Osteocyte (in vitro differentiated cells): ENCODE measurements around the gene MAML1. TPM values are rescaled to one million over a fixed set of nuclear protein-coding genes. Genes with fewer than 3 reads are reported as not detected.

Source experiments
- DNase-seq: peaks from one replicate; pipeline ENCODE4 v3.0.0; 2021; ENCODE audit warnings: mixed read lengths; ENCODE audit not compliant: unreplicated experiment; ENCODE audit errors: extremely low spot score
- H3K27ac Mint-ChIP-seq: one replicate; pipeline ENCODE4 v1.8.0; 2021; ENCODE audit warnings: mild to moderate bottlenecking, mixed read lengths; ENCODE audit not compliant: unreplicated experiment
- H3K27me3 Mint-ChIP-seq: one replicate; pipeline ENCODE4 v1.8.0; 2021; ENCODE audit warnings: mixed read lengths; ENCODE audit not compliant: unreplicated experiment
- H3K36me3 Mint-ChIP-seq: one replicate; pipeline ENCODE4 v1.8.0; 2021; ENCODE audit warnings: mixed read lengths; ENCODE audit not compliant: unreplicated experiment
- H3K4me1 Mint-ChIP-seq: one replicate; pipeline ENCODE4 v1.8.0; 2021; ENCODE audit warnings: mixed read lengths; ENCODE audit not compliant: unreplicated experiment
- H3K4me3 Mint-ChIP-seq: one replicate; pipeline ENCODE4 v1.8.0; 2021; ENCODE audit warnings: mild to moderate bottlenecking, moderate library complexity, mixed read lengths; ENCODE audit not compliant: unreplicated experiment
- H3K9me3 Mint-ChIP-seq: one replicate; pipeline ENCODE4 v1.8.0; 2021; ENCODE audit warnings: mixed read lengths; ENCODE audit not compliant: unreplicated experiment
- total RNA-seq: library from RNA; stranded (reverse); gene quantifications from 2 replicates; pipeline ENCODE4 v1.2.1, GENCODE V29; 2021
- TF ChIP-seq, protein P1 (sequence below): fragments of 200-600 bp; sonication (generic); IDR thresholded peaks from 2 replicates; pipeline ENCODE4 v1.5.0; 2021; ENCODE audit warnings: antibody characterized with exemption, mild to moderate bottlenecking, moderate library complexity

MAML1 gene
- total RNA-seq, 1 donor from 2014 or later: 34.1 TPM

DNA sequence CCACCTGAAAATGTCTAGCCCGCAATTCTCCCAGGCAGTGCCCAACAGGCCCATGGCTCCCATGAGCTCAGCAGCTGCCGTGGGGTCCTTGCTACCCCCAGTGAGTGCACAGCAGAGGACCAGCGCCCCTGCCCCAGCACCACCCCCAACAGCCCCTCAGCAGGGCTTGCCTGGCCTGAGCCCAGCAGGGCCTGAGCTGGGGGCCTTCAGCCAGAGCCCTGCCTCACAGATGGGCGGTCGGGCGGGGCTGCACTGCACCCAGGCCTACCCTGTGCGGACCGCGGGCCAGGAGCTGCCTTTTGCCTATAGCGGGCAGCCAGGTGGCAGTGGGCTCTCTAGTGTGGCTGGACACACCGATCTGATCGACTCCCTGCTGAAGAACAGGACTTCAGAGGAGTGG, 41.8 kb downstream of the MAML1 start:
- no peaks in the 10 kb centered on the region for H3K9me3 Mint-ChIP-seq
- peaks cover 60% of the 10 kb centered on the region for H3K36me3 Mint-ChIP-seq
- H3K27ac Mint-ChIP-seq: no peak overlapping the region
- H3K4me3 Mint-ChIP-seq: no peak overlapping the region
- TF ChIP-seq, protein P1, sequence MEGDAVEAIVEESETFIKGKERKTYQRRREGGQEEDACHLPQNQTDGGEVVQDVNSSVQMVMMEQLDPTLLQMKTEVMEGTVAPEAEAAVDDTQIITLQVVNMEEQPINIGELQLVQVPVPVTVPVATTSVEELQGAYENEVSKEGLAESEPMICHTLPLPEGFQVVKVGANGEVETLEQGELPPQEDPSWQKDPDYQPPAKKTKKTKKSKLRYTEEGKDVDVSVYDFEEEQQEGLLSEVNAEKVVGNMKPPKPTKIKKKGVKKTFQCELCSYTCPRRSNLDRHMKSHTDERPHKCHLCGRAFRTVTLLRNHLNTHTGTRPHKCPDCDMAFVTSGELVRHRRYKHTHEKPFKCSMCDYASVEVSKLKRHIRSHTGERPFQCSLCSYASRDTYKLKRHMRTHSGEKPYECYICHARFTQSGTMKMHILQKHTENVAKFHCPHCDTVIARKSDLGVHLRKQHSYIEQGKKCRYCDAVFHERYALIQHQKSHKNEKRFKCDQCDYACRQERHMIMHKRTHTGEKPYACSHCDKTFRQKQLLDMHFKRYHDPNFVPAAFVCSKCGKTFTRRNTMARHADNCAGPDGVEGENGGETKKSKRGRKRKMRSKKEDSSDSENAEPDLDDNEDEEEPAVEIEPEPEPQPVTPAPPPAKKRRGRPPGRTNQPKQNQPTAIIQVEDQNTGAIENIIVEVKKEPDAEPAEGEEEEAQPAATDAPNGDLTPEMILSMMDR: no peak
- H3K4me1 Mint-ChIP-seq: peaks cover 2% of the 10 kb centered on the region
- no peaks in the 10 kb centered on the region for H3K27me3 Mint-ChIP-seq
- DNase-seq: no peak

DNA sequence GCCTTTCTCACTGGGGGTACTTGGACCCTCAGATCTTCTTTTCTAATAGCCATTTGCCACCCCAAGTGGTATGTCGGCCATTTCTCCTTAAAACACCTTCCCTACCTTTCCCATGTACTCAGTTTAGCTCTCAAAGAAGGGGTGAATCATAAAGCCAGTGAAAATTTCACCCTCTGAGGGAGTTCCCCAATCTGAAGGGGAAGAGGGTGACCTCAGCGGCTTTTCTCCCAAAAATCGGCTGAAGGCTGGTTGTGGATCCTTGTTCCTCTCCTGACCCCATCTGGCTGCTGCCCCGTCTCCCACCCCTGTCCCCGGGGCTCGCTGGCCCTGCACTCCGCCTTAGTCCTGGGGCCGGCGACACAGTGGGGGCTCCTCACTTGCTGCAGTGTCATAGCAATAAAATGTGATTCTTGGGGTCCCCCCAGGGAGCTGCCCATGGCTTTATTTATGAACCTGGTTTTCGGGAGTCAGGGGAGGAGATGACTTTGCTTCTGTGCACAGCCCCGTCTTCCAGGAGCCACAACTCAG, 43.9 kb downstream of the MAML1 start:
- Mint-ChIP-seq H3K27ac (no peak overlapping the region), H3K4me1 (no peaks in the 10 kb centered on the region), H3K4me3 (no peak overlapping the region), H3K36me3 (peaks cover 49% of the 10 kb centered on the region), H3K9me3 (no peaks in the 10 kb centered on the region), H3K27me3 (no peaks in the 10 kb centered on the region)
- no peak for DNase-seq
- TF ChIP-seq, protein P1: no peak

DNA sequence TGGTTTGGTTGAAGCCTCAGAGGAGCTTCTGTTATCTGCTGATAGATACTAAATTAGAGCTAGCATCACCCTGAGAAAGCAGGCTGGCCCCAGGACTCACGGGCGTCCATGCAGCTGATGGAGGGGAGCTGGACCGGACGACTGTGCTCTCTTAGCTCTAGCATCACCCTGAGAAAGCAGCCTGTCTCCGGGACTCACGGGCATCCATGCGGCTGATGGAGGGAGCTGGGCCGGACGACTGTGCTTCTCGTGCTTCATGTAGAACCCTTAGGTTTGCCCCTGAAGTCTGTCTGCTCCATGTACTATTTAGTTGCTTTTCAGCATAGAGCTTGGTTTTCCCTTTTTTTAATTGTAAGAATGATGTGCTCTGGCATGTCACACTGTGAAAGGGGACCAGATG, 44.8 kb downstream of the MAML1 start:
- Mint-ChIP-seq H3K4me3 (no peak overlapping the region), H3K36me3 (peaks cover 45% of the 10 kb centered on the region), H3K9me3 (no peaks in the 10 kb centered on the region), H3K27ac (no peak overlapping the region), H3K27me3 (no peaks in the 10 kb centered on the region), H3K4me1 (no peaks in the 10 kb centered on the region)
- no peak for DNase-seq
- TF ChIP-seq, protein P1: no peak

DNA sequence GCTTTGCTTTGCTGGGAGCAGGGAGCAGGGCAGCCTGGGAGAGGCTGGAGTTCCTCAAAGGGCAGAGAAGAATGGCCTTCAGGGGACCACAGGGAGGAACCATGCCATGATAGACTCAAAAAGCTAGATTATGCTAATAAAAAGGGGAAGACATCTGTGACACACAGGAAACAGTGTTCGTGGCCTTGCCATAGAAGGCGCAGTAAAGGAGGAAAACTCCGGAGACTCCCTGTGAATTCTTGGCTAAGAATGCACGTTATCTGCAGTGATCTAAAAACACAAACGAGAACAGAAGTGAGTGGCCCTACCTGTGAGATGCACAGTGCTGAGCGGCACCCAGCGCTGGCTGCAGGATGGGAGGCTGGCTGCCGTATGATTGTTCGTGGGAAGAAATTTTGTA, 45.3 kb downstream of the MAML1 start:
- no peak for DNase-seq
- Mint-ChIP-seq H3K9me3 (no peaks in the 10 kb centered on the region), H3K36me3 (peaks cover 41% of the 10 kb centered on the region), H3K27ac (no peak overlapping the region), H3K4me3 (no peak overlapping the region), H3K4me1 (no peaks in the 10 kb centered on the region), H3K27me3 (no peaks in the 10 kb centered on the region)
- TF ChIP-seq, protein P1: no peak

DNA sequence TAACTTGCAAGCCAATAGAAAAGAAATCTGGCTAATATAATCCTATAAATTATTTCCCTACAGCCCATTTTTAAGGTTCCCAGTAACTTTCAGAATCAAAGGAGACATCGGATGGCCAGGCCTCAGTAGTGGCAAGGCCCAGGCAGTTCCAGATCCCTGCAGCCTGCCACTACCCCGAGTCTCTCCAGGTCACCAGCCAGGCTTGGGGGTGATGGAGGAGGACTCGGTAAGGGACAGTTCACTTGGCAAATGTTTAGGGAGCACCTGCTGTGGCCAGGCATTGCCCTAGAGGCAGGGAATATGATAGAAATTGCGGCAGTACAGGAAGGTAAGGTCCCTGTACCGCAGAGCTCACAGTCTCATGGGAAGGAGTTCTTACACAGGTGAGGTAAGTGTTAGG, 46.0 kb downstream of the MAML1 start:
- TF ChIP-seq, protein P1: no peak
- H3K4me3 Mint-ChIP-seq: no peak overlapping the region
- no peaks in the 10 kb centered on the region for H3K9me3 Mint-ChIP-seq
- no peak for DNase-seq
- H3K4me1 Mint-ChIP-seq: no peaks in the 10 kb centered on the region
- peaks cover 35% of the 10 kb centered on the region for H3K36me3 Mint-ChIP-seq
- no peaks in the 10 kb centered on the region for H3K27me3 Mint-ChIP-seq
- H3K27ac Mint-ChIP-seq: no peak overlapping the region
